Cardiac septum (tissue), 1 donor: ENCODE results near the gene C2CD5. TPM values are rescaled to one million over a fixed set of nuclear protein-coding genes. Genes with fewer than 3 reads are reported as not detected.

Source experiments
- DNase-seq: peaks from one replicate; pipeline ENCODE4 v3.0.0-alpha.2; 2020; ENCODE audit warnings: low spot score
- intact Hi-C: fragments of 100-400 bp; cut with DNase I; formaldehyde crosslinking; loops from one replicate; pipeline ENCODE4 v1.14.0; 2022
- total RNA-seq: library from RNA; stranded (reverse); fragmentation: NEBNext Ultra II Directional; extraction: Animal tissue kit (Norgen Biotek cat#: 25700); gene quantifications from one replicate; pipeline ENCODE4 v1.2.1, GENCODE V29; 2021
- donor health status: DM: no; HTN: no; CAD: no.

C2CD5 gene
- total RNA-seq, 1 donor from 2014 or later: 18.2 TPM

DNA sequence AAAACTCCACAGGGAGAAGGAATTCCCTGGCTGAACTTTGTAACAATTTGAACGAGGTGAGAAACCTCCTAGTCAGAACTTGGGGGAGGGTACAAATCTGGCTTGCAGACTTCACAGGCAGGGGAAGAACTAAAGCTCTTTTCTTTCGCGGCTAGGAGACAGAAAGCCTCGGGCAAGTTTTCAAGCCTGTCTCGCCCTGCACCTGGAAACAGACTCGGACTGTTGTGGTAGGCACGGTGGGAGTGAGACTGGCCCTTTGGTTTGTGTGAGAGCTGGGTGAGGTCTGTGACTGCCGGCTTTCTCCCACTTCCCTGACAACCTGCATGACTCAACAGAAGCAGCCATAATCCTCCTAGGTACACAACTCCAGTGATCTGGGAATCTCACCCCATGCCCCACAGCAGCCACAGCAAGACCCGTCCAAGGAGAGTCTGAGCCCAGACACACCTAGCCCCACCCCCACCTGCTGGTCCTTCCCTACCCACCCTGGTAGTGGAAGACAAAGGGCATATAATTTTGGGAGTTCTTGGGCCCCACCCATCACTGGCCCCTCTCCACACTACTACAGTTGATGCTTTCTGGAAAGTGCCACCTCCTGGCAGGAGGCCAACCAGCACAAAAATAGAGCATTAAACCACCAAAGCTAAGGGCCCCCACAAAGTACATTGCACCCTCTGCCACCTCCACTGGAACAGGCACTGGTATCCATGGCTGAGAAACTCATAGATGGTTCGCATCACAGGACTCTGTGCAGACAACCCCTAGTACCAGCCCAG is 107.1 kb downstream of the C2CD5 start:
- DNase-seq: no peak
- intact Hi-C loops: no loop called here

- intact Hi-C loops: no loop called here
Observed at GRCh38 chr12:22435583-22435982, 108.8 kb downstream of the C2CD5 start.

GRCh38 chr12:22431693-22432251 is 112.6 kb downstream of the C2CD5 start:
- no peak for DNase-seq

More at GRCh38 chr12:22435583-22435982, 108.8 kb downstream of the C2CD5 start:
- DNase-seq: no peak

GRCh38 chr12:22416801-22417200 is 127.5 kb downstream of the C2CD5 start:
- intact Hi-C loops: no loop called here
- no peak for DNase-seq

More at GRCh38 chr12:22431693-22432251, 112.6 kb downstream of the C2CD5 start:
- intact Hi-C loops: no loop called here

DNA sequence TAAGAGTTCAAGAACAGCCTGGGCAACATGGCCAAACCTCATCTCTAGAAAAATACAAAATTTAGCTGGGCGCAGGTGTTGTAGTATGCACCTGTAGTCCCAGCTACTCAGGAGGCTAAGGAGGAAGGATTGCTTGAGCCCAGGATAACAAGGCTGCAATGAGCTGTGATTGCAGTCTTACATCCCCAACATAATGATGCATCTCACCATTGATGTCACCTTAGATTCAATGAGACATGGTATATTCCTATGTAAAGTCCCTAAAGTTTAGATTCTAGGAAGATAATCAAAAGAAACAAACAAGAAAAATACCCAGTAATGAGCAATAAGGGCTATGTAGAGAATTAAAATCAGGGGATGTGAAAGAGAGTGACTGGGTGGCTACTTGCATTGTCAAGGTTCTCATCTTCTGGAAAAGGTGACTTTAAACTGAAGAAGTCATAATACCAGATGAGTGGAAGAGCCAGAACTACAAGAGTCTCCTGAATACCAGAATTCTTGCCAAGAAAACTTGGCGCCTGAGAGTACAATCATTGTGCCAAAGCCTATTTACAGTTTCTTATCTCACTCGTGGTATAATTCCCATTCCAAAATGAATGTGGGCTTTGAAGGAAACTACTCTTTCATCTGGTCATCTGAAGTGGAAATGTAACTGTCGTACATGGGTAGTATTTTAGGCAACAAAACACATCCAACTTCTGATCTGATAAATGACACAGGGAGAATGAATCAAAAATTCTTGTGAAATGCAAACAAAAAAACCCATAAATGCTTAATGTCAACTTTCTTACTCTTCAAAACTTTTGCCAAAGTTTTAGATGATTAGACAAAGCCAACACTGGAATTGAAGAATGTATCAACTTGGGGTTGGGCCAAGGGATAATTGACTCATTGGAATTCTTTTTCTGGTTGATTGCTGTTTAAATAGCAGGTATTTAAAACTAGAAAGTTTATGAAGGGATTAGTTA is 128.7 kb downstream of the C2CD5 start:
- intact Hi-C loops: no loop called here
- DNase-seq: no peak

GRCh38 chr12:22414742-22415141 is 129.6 kb downstream of the C2CD5 start:
- DNase-seq: no peak
- intact Hi-C loops: no loop called here

DNA sequence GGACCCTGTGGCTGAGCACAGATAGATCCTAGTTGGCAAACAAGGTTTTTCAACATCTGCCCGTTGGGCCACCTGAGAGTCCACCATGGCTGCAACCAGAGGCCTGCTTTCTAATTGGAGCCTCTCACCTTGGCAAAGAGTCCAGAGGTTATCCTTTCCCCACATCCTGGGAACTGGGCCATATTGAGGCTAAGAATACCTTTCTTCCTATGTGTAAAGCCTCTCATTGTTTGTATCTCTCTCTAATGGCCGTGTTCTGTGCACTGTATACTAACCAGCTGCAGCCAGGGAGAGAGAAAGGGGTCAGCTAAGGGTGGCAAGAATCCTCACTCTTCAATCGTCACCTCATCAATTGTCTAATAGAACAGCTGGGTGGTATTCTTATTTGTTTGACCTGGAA is 130.8 kb downstream of the C2CD5 start:
- no peak for DNase-seq
- intact Hi-C loops: no loop called here

GRCh38 chr12:22412581-22412980 is 131.8 kb downstream of the C2CD5 start:
- DNase-seq: no peak
- intact Hi-C loops: no loop called here

GRCh38 chr12:22410486-22410885 is 133.9 kb downstream of the C2CD5 start:
- intact Hi-C loops: no loop called here
- no peak for DNase-seq

GRCh38 chr12:22409377-22410164 is 134.8 kb downstream of the C2CD5 start:
- intact Hi-C loops: no loop called here
- DNase-seq: no peak

DNA sequence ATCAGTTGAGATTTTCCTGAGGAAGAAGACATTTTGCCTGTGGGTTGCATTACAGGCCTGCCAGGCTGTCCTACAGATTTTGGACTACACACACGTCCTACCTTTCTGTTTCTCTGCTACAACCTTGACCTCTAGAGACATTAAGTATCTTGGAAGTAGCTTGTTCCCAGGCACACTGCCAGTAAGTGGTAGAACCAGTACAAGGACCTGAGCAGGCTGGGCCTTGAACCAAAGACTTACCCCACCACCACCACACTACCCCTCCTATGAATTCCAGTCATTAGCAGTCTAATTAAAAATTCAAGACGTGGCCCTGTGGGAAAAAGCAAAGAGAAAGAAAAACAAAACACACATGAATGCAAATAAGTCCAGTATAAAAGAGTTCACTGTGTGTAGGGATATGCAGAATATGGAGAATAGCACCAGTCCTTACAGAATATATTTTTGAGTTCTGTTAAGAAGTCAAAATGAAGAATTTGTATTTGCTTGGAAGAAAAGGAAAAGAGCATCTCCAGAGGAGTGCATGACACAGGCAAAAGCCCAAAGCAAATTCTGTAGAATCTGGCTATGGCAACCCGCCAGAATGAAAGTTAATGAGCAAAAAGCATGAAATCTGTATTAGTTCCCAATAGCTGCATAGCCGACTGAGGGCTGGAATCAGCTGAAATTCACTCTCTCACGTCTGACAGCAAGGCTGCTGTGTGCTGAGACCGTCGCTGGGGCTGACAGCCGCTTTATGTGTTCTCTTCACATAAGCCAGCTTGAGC is 135.5 kb downstream of the C2CD5 start:
- intact Hi-C loops: no loop called here
- no peak for DNase-seq

DNA sequence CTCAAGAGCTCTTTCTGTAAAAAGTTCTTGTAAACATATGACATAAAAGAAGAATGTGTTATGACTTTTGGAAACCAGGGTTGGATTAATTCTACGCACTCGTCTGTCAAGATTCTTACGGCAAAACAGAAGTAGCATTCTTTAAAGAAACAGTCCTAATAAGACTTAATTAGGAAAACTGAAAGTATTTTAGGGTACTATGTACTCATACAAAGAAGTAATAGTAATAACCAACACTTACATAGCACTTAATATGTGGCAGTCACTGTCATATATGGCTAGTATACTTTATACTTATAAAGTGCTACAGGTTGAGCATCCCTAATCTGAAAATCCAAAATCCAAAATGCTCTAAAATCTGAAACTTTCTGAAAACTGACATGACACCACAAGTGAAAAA is 136.9 kb downstream of the C2CD5 start:
- DNase-seq: no peak
- intact Hi-C loops: no loop called here

DNA sequence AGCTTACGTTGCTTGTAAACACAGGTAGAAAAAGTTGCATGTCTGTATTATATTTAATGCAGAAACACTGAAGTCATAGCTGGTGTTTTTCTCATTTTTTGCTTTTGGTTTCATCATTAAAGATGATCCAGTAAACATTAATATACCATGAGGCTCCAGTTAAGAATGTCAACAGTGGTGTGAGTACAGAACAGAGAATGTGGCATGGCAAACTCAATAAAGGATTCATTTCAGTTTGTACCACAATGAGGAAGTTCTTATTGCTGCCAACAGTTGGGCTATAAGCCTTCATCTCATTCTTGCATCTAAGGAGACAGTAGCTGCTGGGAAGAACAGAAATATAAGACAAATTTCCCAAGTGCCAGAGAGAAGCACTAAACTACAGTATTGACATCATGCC is 137.7 kb downstream of the C2CD5 start:
- intact Hi-C loops: no loop called here
- DNase-seq: no peak

- intact Hi-C loops: no loop called here
Observed at GRCh38 chr12:22399464-22400180, 144.7 kb downstream of the C2CD5 start.

More at GRCh38 chr12:22399464-22400180, 144.7 kb downstream of the C2CD5 start:
- no peak for DNase-seq
